Heart left ventricle (tissue), 13 donors: ENCODE measurements around the gene GPX7.

Experiments
- POLR2A ChIP-seq, 2 donors: fragments of 450-650 bp; IDR thresholded peaks; one replicate each; pipeline ENCODE4 v1.6.1; 2017; ENCODE audit warnings: antibody characterized with exemption in 2 of 2, mild to moderate bottlenecking in 2 of 2, moderate library complexity in 2 of 2
- TF ChIP-seq, protein P1 (sequence below), 12 donors: fragments of 200-600 bp; sonication (generic) in 4 of 12; IDR thresholded peaks; one replicate each; pipeline versions ENCODE4 v1.5.0 to v1.8.0; 2018 to 2022; ENCODE audit warnings: antibody characterized with exemption in 12 of 12, mild to moderate bottlenecking in 5 of 12
- donor health status: ischemic (EF 13 %, LVEDD 7.1; RV severe dilation, severe dysfunction).
- donor health status: DM: no; HTN: yes; CAD: no.
- donor health status: DM: no; HTN: no; CAD: no.
- donor health status: ischemic (EF 25% LVEDD 6.9; RV normal size, moderate dysfunction).
- donor health status: ischemic (EF 25% LVEDD 5.7; RV mildly dilated, moderate dysfunction).
- donor health status: ischemic (EF 35%, LVEDD 5.7; RV mildly dilated, moderate dysfunction).
- donor health status: nonischemic (EF 11% LVEDD 7.7; RV severe dilation, severe dysfunction).
- donor health status: DM: yes; HTN: yes; CAD: no.
- donor health status: PGD.
- donor health status: ischemic (EF 29% LVEDD 5.4; RV normal size, mild dysfunction).
- donor health status: nonischemic (EF 23%, LVEDD 6.1; RV moderate dilation, normal function).

DNA sequence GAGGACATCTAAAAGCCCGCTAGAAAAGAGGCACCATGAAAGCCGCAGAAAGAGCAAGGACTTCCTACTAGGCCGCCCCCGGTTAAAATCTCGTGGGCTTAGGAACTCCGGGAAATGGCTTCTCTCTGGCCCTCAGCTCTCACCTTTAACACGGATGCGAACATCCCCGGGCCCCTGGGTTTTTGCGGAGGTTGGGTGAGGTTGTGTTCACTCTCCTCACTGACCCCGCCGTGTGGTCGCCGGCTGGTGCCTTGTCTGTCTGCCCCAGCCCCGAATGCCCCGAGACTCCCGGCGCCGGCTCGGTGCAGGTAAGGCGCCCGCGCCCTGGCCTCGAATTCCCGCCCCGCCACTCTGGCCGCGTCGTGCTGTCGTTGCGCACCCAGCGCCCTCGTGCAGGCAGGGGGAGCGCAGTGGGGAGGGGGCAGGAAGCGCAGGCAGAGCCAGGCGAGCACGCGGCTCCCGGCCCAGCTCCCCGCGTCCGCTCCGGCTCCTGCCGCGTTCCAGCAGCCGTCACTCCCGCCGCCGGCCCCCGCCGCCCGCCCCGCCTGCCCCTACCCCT is 30.6 kb downstream of the GPX7 start, which contains the start of gene SHISAL2A:
- no peak for TF ChIP-seq POLR2A (IDR thresholded peaks at IDR 0.05)
- TF ChIP-seq, protein P1, sequence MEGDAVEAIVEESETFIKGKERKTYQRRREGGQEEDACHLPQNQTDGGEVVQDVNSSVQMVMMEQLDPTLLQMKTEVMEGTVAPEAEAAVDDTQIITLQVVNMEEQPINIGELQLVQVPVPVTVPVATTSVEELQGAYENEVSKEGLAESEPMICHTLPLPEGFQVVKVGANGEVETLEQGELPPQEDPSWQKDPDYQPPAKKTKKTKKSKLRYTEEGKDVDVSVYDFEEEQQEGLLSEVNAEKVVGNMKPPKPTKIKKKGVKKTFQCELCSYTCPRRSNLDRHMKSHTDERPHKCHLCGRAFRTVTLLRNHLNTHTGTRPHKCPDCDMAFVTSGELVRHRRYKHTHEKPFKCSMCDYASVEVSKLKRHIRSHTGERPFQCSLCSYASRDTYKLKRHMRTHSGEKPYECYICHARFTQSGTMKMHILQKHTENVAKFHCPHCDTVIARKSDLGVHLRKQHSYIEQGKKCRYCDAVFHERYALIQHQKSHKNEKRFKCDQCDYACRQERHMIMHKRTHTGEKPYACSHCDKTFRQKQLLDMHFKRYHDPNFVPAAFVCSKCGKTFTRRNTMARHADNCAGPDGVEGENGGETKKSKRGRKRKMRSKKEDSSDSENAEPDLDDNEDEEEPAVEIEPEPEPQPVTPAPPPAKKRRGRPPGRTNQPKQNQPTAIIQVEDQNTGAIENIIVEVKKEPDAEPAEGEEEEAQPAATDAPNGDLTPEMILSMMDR (IDR thresholded peaks at IDR 0.05), result no peak
